ENCODE data around the gene TTYH1.
"Not testable (repeated sequence)": the region's sequence is repeated elsewhere in the genome, so short reads cannot be mapped to it uniquely, and the experiment has no call there.

The TTYH1 gene

GRCh38 chr19:54436628-54437252 is 21.5 kb downstream of the TTYH1 start:
- Histone ChIP-seq H3K36me3 (ENCODE audit: control insufficient read depth in 2 of 2, insufficient read depth in 2 of 2, low read length in 2 of 2) (peaks cover 0 to 8% of the 10 kb centered on the region in 2 donors), H3K4me3 (ENCODE audit: low read length in 2 of 2) (no peak overlapping the region), H3K9ac (ENCODE audit: low read depth in 1 of 2, low read length in 2 of 2) (no peak overlapping the region), H3K9me3 (ENCODE audit: control insufficient read depth in 2 of 2, low read length in 2 of 2) (no peaks in the 10 kb centered on the region), H3K4me1 (ENCODE audit: control insufficient read depth in 2 of 2, insufficient read depth in 2 of 2, low read length in 2 of 2) (peaks cover 0 to 3% of the 10 kb centered on the region in 2 donors), H3K27me3 (ENCODE audit: control insufficient read depth in 2 of 2, insufficient read depth in 2 of 2, low read length in 2 of 2) (peaks cover 7% of the 10 kb centered on the region in 2 donors), H3K27ac (ENCODE audit: low read depth in 2 of 2, low read length in 2 of 2) (no peak overlapping the region)

- H3K27ac ChIP-seq (ENCODE audit: low read depth in 2 of 2, low read length in 2 of 2): no peak overlapping the region
These were observed 24.0 kb downstream of the TTYH1 start for GRCh38 chr19:54439174-54439851.

GRCh38 chr19:54440641-54441040 is 25.4 kb downstream of the TTYH1 start:
- H3K36me3 ChIP-seq (ENCODE audit: control insufficient read depth in 2 of 2, insufficient read depth in 2 of 2, low read length in 2 of 2): peaks cover 0 to 8% of the 10 kb centered on the region in 2 donors
- H3K27ac ChIP-seq (ENCODE audit: low read depth in 2 of 2, low read length in 2 of 2): no peak overlapping the region
- no peaks in the 10 kb centered on the region for H3K27me3 ChIP-seq (ENCODE audit: control insufficient read depth in 2 of 2, insufficient read depth in 2 of 2, low read length in 2 of 2)
- H3K4me3 ChIP-seq (ENCODE audit: low read length in 2 of 2): no peak overlapping the region
- H3K9me3 ChIP-seq (ENCODE audit: control insufficient read depth in 2 of 2, low read length in 2 of 2): no peaks in the 10 kb centered on the region
- H3K9ac ChIP-seq (ENCODE audit: low read depth in 1 of 2, low read length in 2 of 2): no peak overlapping the region
- H3K4me1 ChIP-seq (ENCODE audit: control insufficient read depth in 2 of 2, insufficient read depth in 2 of 2, low read length in 2 of 2): peaks cover 5 to 6% of the 10 kb centered on the region in 2 donors

More at GRCh38 chr19:54439174-54439851, 24.0 kb downstream of the TTYH1 start:
- H3K36me3 ChIP-seq (ENCODE audit: control insufficient read depth in 2 of 2, insufficient read depth in 2 of 2, low read length in 2 of 2): peaks cover 0 to 8% of the 10 kb centered on the region in 2 donors
- H3K4me3 ChIP-seq (ENCODE audit: low read length in 2 of 2): no peak overlapping the region
- H3K27me3 ChIP-seq (ENCODE audit: control insufficient read depth in 2 of 2, insufficient read depth in 2 of 2, low read length in 2 of 2): peaks cover 0 to 3% of the 10 kb centered on the region in 2 donors
- H3K9ac ChIP-seq (ENCODE audit: low read depth in 1 of 2, low read length in 2 of 2): no peak overlapping the region
- H3K4me1 ChIP-seq (ENCODE audit: control insufficient read depth in 2 of 2, insufficient read depth in 2 of 2, low read length in 2 of 2): peaks cover 0 to 3% of the 10 kb centered on the region in 2 donors
- H3K9me3 ChIP-seq (ENCODE audit: control insufficient read depth in 2 of 2, low read length in 2 of 2): no peaks in the 10 kb centered on the region

- H3K9me3 ChIP-seq (ENCODE audit: control insufficient read depth in 2 of 2, low read length in 2 of 2): no peaks in the 10 kb centered on the region
- H3K4me1 ChIP-seq (ENCODE audit: control insufficient read depth in 2 of 2, insufficient read depth in 2 of 2, low read length in 2 of 2): peaks cover 8 to 14% of the 10 kb centered on the region in 2 donors
- H3K9ac ChIP-seq (ENCODE audit: low read depth in 1 of 2, low read length in 2 of 2): no peak overlapping the region
- H3K27ac ChIP-seq (ENCODE audit: low read depth in 2 of 2, low read length in 2 of 2): peak overlapping the region in 1 of 2 donors; percentile 32
- H3K27me3 ChIP-seq (ENCODE audit: control insufficient read depth in 2 of 2, insufficient read depth in 2 of 2, low read length in 2 of 2): no peaks in the 10 kb centered on the region
- H3K36me3 ChIP-seq (ENCODE audit: control insufficient read depth in 2 of 2, insufficient read depth in 2 of 2, low read length in 2 of 2): peaks cover 0 to 5% of the 10 kb centered on the region in 2 donors
- no peak overlapping the region for H3K4me3 ChIP-seq (ENCODE audit: low read length in 2 of 2)
These were observed 29.5 kb downstream of the TTYH1 start for GRCh38 chr19:54444737-54445136.

- H3K9ac ChIP-seq (ENCODE audit: low read depth in 1 of 2, low read length in 2 of 2); H3K36me3 ChIP-seq (ENCODE audit: control insufficient read depth in 2 of 2, insufficient read depth in 2 of 2, low read length in 2 of 2); H3K9me3 ChIP-seq (ENCODE audit: control insufficient read depth in 2 of 2, low read length in 2 of 2); H3K27ac ChIP-seq (ENCODE audit: low read depth in 2 of 2, low read length in 2 of 2); H3K4me3 ChIP-seq (ENCODE audit: low read length in 2 of 2); H3K27me3 ChIP-seq (ENCODE audit: control insufficient read depth in 2 of 2, insufficient read depth in 2 of 2, low read length in 2 of 2): not testable (repeated sequence)
- H3K4me1 ChIP-seq (ENCODE audit: control insufficient read depth in 2 of 2, insufficient read depth in 2 of 2, low read length in 2 of 2): peaks cover 24 to 30% of the 10 kb centered on the region in 2 donors
These were observed 31.1 kb downstream of the TTYH1 start for GRCh38 chr19:54446349-54446748.

GRCh38 chr19:54448040-54448773 is 32.9 kb downstream of the TTYH1 start:
- Histone ChIP-seq H3K27me3 (ENCODE audit: control insufficient read depth in 2 of 2, insufficient read depth in 2 of 2, low read length in 2 of 2) (no peaks in the 10 kb centered on the region), H3K4me1 (ENCODE audit: control insufficient read depth in 2 of 2, insufficient read depth in 2 of 2, low read length in 2 of 2) (peaks cover 29 to 30% of the 10 kb centered on the region in 2 donors), H3K36me3 (ENCODE audit: control insufficient read depth in 2 of 2, insufficient read depth in 2 of 2, low read length in 2 of 2) (peaks cover 15 to 24% of the 10 kb centered on the region in 2 donors)

GRCh38 chr19:54448774-54449700 is 33.8 kb downstream of the TTYH1 start, which contains the start of gene LENG8:
LENG8 (plus strand) TSS chr19:54449199; CDS start chr19:54451345, 2,146 bp downstream.
- Histone ChIP-seq H3K27me3 (ENCODE audit: control insufficient read depth in 2 of 2, insufficient read depth in 2 of 2, low read length in 2 of 2) (no peaks in the 10 kb centered on the region), H3K9me3 (ENCODE audit: control insufficient read depth in 2 of 2, low read length in 2 of 2) (no peaks in the 10 kb centered on the region), H3K4me1 (ENCODE audit: control insufficient read depth in 2 of 2, insufficient read depth in 2 of 2, low read length in 2 of 2) (peaks cover 29 to 30% of the 10 kb centered on the region in 2 donors), H3K4me3 (ENCODE audit: low read length in 2 of 2) (peak within 1 kb of the TSS; percentile 91 to 96), H3K27ac (ENCODE audit: low read depth in 2 of 2, low read length in 2 of 2) (peak within 1 kb of the TSS; percentile 97 to 99), H3K9ac (ENCODE audit: low read depth in 1 of 2, low read length in 2 of 2) (peak within 1 kb of the TSS; percentile 86 to 97), H3K36me3 (ENCODE audit: control insufficient read depth in 2 of 2, insufficient read depth in 2 of 2, low read length in 2 of 2) (peaks cover 23 to 32% of the 10 kb centered on the region in 2 donors)

More at GRCh38 chr19:54448040-54448773, 32.9 kb downstream of the TTYH1 start:
- no peaks in the 10 kb centered on the region for H3K9me3 ChIP-seq (ENCODE audit: control insufficient read depth in 2 of 2, low read length in 2 of 2)
- peak overlapping the region; percentile 97 to 99 for H3K27ac ChIP-seq (ENCODE audit: low read depth in 2 of 2, low read length in 2 of 2)
- H3K9ac ChIP-seq (ENCODE audit: low read depth in 1 of 2, low read length in 2 of 2): peak overlapping the region; percentile 86 to 97
- H3K4me3 ChIP-seq (ENCODE audit: low read length in 2 of 2): peak overlapping the region; percentile 91 to 96

GRCh38 chr19:54449701-54450069 is 34.4 kb downstream of the TTYH1 start:
- Histone ChIP-seq H3K4me1 (ENCODE audit: control insufficient read depth in 2 of 2, insufficient read depth in 2 of 2, low read length in 2 of 2) (peaks cover 29 to 30% of the 10 kb centered on the region in 2 donors), H3K9ac (ENCODE audit: low read depth in 1 of 2, low read length in 2 of 2) (peak overlapping the region; percentile 86 to 97), H3K4me3 (ENCODE audit: low read length in 2 of 2) (peak overlapping the region; percentile 91 to 96), H3K9me3 (ENCODE audit: control insufficient read depth in 2 of 2, low read length in 2 of 2) (no peaks in the 10 kb centered on the region), H3K27ac (ENCODE audit: low read depth in 2 of 2, low read length in 2 of 2) (peak overlapping the region; percentile 97 to 99), H3K36me3 (ENCODE audit: control insufficient read depth in 2 of 2, insufficient read depth in 2 of 2, low read length in 2 of 2) (peaks cover 30 to 39% of the 10 kb centered on the region in 2 donors), H3K27me3 (ENCODE audit: control insufficient read depth in 2 of 2, insufficient read depth in 2 of 2, low read length in 2 of 2) (no peaks in the 10 kb centered on the region)

- H3K27ac ChIP-seq (ENCODE audit: low read depth in 2 of 2, low read length in 2 of 2): no peak overlapping the region
These were observed 36.1 kb downstream of the TTYH1 start for GRCh38 chr19:54451331-54451871.

More at GRCh38 chr19:54451331-54451871, 36.1 kb downstream of the TTYH1 start:
- Histone ChIP-seq H3K9me3 (ENCODE audit: control insufficient read depth in 2 of 2, low read length in 2 of 2) (no peaks in the 10 kb centered on the region), H3K36me3 (ENCODE audit: control insufficient read depth in 2 of 2, insufficient read depth in 2 of 2, low read length in 2 of 2) (peaks cover 47 to 56% of the 10 kb centered on the region in 2 donors), H3K4me3 (ENCODE audit: low read length in 2 of 2) (no peak overlapping the region), H3K9ac (ENCODE audit: low read depth in 1 of 2, low read length in 2 of 2) (no peak overlapping the region), H3K27me3 (ENCODE audit: control insufficient read depth in 2 of 2, insufficient read depth in 2 of 2, low read length in 2 of 2) (no peaks in the 10 kb centered on the region), H3K4me1 (ENCODE audit: control insufficient read depth in 2 of 2, insufficient read depth in 2 of 2, low read length in 2 of 2) (peaks cover 24 to 26% of the 10 kb centered on the region in 2 donors)
